Measurements from ENCODE around the gene GPM6B. TPM values are rescaled to one million over a fixed set of nuclear protein-coding genes. Genes with fewer than 3 reads are reported as not detected.

GPM6B gene
- total and polyA plus RNA-seq, 2 donors, result 1.7 to 2.3 TPM

- Histone ChIP-seq H3K4me3 (ENCODE audit: low read length in 2 of 2) (no peak overlapping the region), H3K27ac (ENCODE audit: low read depth in 1 of 2, low read length in 1 of 2) (no peak overlapping the region), H3K4me1 (ENCODE audit: control insufficient read depth in 2 of 2, insufficient read depth in 2 of 2, low read length in 2 of 2) (no peaks in the 10 kb centered on the region), H3K27me3 (ENCODE audit: control insufficient read depth in 2 of 2, insufficient read depth in 1 of 2, low read length in 1 of 2) (no peaks in the 10 kb centered on the region), H3K9me3 (ENCODE audit: control insufficient read depth in 2 of 2, insufficient read depth in 1 of 2, low read length in 1 of 2) (no peaks in the 10 kb centered on the region), H3K36me3 (ENCODE audit: control insufficient read depth in 2 of 2, insufficient read depth in 2 of 2, low read length in 1 of 2) (no peaks in the 10 kb centered on the region)
- no peak for DNase-seq (ENCODE audit: low read depth in 6 of 9, low spot score in 9 of 9)
- 98% methylated on average over 9 of the region's 9 CpGs for WGBS
These were observed 10.6 kb upstream of the GPM6B start for GRCh38 chrX:13827298-13828090.

DNA sequence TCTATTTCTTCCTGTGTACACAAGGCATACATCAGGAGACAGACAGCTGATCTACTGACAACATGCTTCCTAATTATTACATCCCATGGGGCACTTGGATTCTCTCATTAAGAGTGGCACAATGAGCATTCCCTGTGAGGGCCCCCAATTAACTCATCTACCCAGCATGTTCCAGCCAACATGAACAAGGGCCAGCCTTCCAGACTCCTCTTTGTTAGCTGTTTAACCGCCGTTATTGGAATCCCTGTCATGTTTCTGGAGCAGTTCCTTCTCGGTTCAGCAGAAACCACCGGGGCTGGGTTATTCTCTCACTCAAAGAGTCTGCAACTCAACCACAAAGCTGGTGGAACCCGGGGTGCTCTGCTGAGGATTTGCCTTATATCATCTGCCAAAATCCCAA, 9.9 kb upstream of the GPM6B start:
- WGBS, result 94% methylated on average over 5 of the region's 5 CpGs
- H3K9me3 ChIP-seq (ENCODE audit: control insufficient read depth in 2 of 2, insufficient read depth in 1 of 2, low read length in 1 of 2), result no peaks in the 10 kb centered on the region
- no peak overlapping the region for H3K27ac ChIP-seq (ENCODE audit: low read depth in 1 of 2, low read length in 1 of 2)
- no peak overlapping the region for H3K4me3 ChIP-seq (ENCODE audit: low read length in 2 of 2)
- DNase-seq (ENCODE audit: low read depth in 6 of 9, low spot score in 9 of 9), result no peak
- H3K4me1 ChIP-seq (ENCODE audit: control insufficient read depth in 2 of 2, insufficient read depth in 2 of 2, low read length in 2 of 2), result no peaks in the 10 kb centered on the region
- no peaks in the 10 kb centered on the region for H3K36me3 ChIP-seq (ENCODE audit: control insufficient read depth in 2 of 2, insufficient read depth in 2 of 2, low read length in 1 of 2)
- no peaks in the 10 kb centered on the region for H3K27me3 ChIP-seq (ENCODE audit: control insufficient read depth in 2 of 2, insufficient read depth in 1 of 2, low read length in 1 of 2)

- WGBS, result 87% methylated on average over 6 of the region's 6 CpGs
- DNase-seq (ENCODE audit: low read depth in 6 of 9, low spot score in 9 of 9), result no peak
These were observed 8.4 kb upstream of the GPM6B start for GRCh38 chrX:13825178-13825762.

DNA sequence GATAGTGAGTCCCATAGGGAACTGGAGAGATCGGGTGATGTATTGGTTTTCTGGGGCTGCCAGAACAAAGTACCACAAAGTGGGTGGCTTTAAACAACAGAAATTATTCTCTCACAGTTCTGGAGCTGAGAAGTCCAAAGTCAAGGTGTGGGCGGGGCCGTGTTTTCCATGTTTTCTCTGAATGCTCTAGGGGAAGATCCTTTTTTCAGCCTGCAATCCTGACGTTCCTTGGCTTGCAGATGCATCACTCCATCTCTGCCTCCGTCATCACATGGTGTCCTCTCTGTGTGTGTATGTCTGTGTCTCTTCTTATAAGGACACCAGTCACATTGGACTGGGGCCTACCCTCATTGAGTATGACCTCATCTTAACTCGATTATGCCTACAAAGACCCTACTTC, 7.9 kb upstream of the GPM6B start:
- H3K27me3 ChIP-seq (ENCODE audit: control insufficient read depth in 2 of 2, insufficient read depth in 1 of 2, low read length in 1 of 2), result no peaks in the 10 kb centered on the region
- no peaks in the 10 kb centered on the region for H3K9me3 ChIP-seq (ENCODE audit: control insufficient read depth in 2 of 2, insufficient read depth in 1 of 2, low read length in 1 of 2)
- DNase-seq (ENCODE audit: low read depth in 6 of 9, low spot score in 9 of 9), result no peak
- H3K36me3 ChIP-seq (ENCODE audit: control insufficient read depth in 2 of 2, insufficient read depth in 2 of 2, low read length in 1 of 2), result no peaks in the 10 kb centered on the region
- H3K27ac ChIP-seq (ENCODE audit: low read depth in 1 of 2, low read length in 1 of 2), result no peak overlapping the region
- H3K4me1 ChIP-seq (ENCODE audit: control insufficient read depth in 2 of 2, insufficient read depth in 2 of 2, low read length in 2 of 2), result no peaks in the 10 kb centered on the region
- 97% methylated on average over 6 of the region's 6 CpGs for WGBS
- no peak overlapping the region for H3K4me3 ChIP-seq (ENCODE audit: low read length in 2 of 2)

More at GRCh38 chrX:13825178-13825762, 8.4 kb upstream of the GPM6B start:
- Histone ChIP-seq H3K27ac (ENCODE audit: low read depth in 1 of 2, low read length in 1 of 2) (no peak overlapping the region), H3K27me3 (ENCODE audit: control insufficient read depth in 2 of 2, insufficient read depth in 1 of 2, low read length in 1 of 2) (no peaks in the 10 kb centered on the region), H3K36me3 (ENCODE audit: control insufficient read depth in 2 of 2, insufficient read depth in 2 of 2, low read length in 1 of 2) (no peaks in the 10 kb centered on the region), H3K9me3 (ENCODE audit: control insufficient read depth in 2 of 2, insufficient read depth in 1 of 2, low read length in 1 of 2) (no peaks in the 10 kb centered on the region), H3K4me1 (ENCODE audit: control insufficient read depth in 2 of 2, insufficient read depth in 2 of 2, low read length in 2 of 2) (no peaks in the 10 kb centered on the region), H3K4me3 (ENCODE audit: low read length in 2 of 2) (no peak overlapping the region)

DNA sequence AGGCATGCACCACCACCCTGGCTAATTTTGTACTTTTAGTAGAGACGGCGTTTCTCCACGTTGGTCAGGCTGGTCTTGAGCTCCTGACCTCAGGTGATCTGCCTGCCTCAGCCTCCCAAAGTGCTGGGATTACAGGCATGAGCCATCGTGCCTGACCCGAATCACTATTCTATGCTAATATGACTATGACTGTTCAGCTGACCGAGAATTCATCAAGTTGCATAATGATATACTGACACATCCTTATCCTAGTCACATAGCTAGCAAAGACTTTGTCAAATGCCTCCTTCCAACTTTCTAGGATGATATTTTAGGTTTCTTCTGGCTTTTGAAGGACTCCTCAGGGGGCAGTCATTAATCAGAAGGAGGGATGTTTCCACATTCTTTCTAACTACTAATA, 4.8 kb upstream of the GPM6B start:
- no peaks in the 10 kb centered on the region for H3K9me3 ChIP-seq (ENCODE audit: control insufficient read depth in 2 of 2, insufficient read depth in 1 of 2, low read length in 1 of 2)
- H3K4me1 ChIP-seq (ENCODE audit: control insufficient read depth in 2 of 2, insufficient read depth in 2 of 2, low read length in 2 of 2), result no peaks in the 10 kb centered on the region
- no peak overlapping the region for H3K27ac ChIP-seq (ENCODE audit: low read depth in 1 of 2, low read length in 1 of 2)
- no peak overlapping the region for H3K4me3 ChIP-seq (ENCODE audit: low read length in 2 of 2)
- no peaks in the 10 kb centered on the region for H3K36me3 ChIP-seq (ENCODE audit: control insufficient read depth in 2 of 2, insufficient read depth in 2 of 2, low read length in 1 of 2)
- no peaks in the 10 kb centered on the region for H3K27me3 ChIP-seq (ENCODE audit: control insufficient read depth in 2 of 2, insufficient read depth in 1 of 2, low read length in 1 of 2)
- DNase-seq (ENCODE audit: low read depth in 6 of 9, low spot score in 9 of 9), result no peak
- WGBS, result 82% methylated on average over 6 of the region's 6 CpGs

DNA sequence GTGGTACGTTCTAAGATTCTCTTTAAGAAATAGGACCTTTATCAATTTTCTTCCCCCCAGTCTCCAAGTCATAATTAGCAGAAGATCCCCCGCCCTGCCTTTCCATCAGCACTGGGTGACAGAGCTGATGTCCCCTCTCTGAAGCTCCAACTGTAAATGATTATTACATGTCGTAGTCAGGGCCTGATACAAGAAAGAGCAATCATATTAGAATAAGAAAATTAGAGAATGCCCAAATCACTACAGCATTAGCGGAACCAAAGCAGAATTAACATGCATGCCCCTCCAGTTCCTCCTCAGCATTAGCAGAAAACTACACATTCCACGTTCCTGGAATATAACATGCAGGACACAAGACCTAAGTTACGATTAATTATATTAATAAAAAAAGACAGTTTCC, 717 bp downstream of the GPM6B start:
- Histone ChIP-seq H3K36me3 (ENCODE audit: control insufficient read depth in 2 of 2, insufficient read depth in 2 of 2, low read length in 1 of 2) (no peaks in the 10 kb centered on the region), H3K4me3 (ENCODE audit: low read length in 2 of 2) (no peak overlapping the region), H3K9me3 (ENCODE audit: control insufficient read depth in 2 of 2, insufficient read depth in 1 of 2, low read length in 1 of 2) (no peaks in the 10 kb centered on the region), H3K4me1 (ENCODE audit: control insufficient read depth in 2 of 2, insufficient read depth in 2 of 2, low read length in 2 of 2) (no peaks in the 10 kb centered on the region), H3K27me3 (ENCODE audit: control insufficient read depth in 2 of 2, insufficient read depth in 1 of 2, low read length in 1 of 2) (no peaks in the 10 kb centered on the region), H3K27ac (ENCODE audit: low read depth in 1 of 2, low read length in 1 of 2) (no peak overlapping the region)
- DNase-seq (ENCODE audit: low read depth in 6 of 9, low spot score in 9 of 9), result no peak
- 95% methylated on average over 6 of the region's 6 CpGs for WGBS

GRCh38 chrX:13815664-13816063, 1.2 kb downstream of the GPM6B start:
- H3K4me3 ChIP-seq (ENCODE audit: low read length in 2 of 2), result no peak overlapping the region
- WGBS, result 96% methylated on average over 7 of the region's 7 CpGs
- no peaks in the 10 kb centered on the region for H3K9me3 ChIP-seq (ENCODE audit: control insufficient read depth in 2 of 2, insufficient read depth in 1 of 2, low read length in 1 of 2)
- no peak overlapping the region for H3K27ac ChIP-seq (ENCODE audit: low read depth in 1 of 2, low read length in 1 of 2)
- no peak for DNase-seq (ENCODE audit: low read depth in 6 of 9, low spot score in 9 of 9)
- H3K27me3 ChIP-seq (ENCODE audit: control insufficient read depth in 2 of 2, insufficient read depth in 1 of 2, low read length in 1 of 2), result no peaks in the 10 kb centered on the region
- no peaks in the 10 kb centered on the region for H3K4me1 ChIP-seq (ENCODE audit: control insufficient read depth in 2 of 2, insufficient read depth in 2 of 2, low read length in 2 of 2)
- H3K36me3 ChIP-seq (ENCODE audit: control insufficient read depth in 2 of 2, insufficient read depth in 2 of 2, low read length in 1 of 2), result no peaks in the 10 kb centered on the region

DNA sequence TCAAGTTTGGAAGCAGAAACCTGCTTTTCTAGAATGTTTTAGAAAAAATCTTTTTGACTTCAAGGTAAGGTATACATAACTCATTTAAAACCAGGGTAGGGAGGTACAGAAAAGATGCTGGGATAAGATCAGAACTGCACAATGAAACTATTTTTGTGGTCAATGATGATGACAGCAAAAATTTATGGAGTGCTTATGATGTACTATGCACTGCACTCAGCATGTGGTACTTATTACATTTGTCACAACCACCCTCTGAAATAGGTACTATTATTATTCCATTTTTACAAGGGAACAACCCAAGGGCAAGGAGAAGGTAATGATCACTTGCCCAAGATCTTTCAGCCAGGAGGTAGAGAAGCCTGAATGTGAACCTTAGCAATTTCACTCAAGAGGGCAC, 8.0 kb downstream of the GPM6B start:
- Histone ChIP-seq H3K4me1 (ENCODE audit: control insufficient read depth in 2 of 2, insufficient read depth in 2 of 2, low read length in 2 of 2) (no peaks in the 10 kb centered on the region), H3K4me3 (ENCODE audit: low read length in 2 of 2) (no peak overlapping the region), H3K36me3 (ENCODE audit: control insufficient read depth in 2 of 2, insufficient read depth in 2 of 2, low read length in 1 of 2) (no peaks in the 10 kb centered on the region), H3K27ac (ENCODE audit: low read depth in 1 of 2, low read length in 1 of 2) (no peak overlapping the region), H3K27me3 (ENCODE audit: control insufficient read depth in 2 of 2, insufficient read depth in 1 of 2, low read length in 1 of 2) (no peaks in the 10 kb centered on the region), H3K9me3 (ENCODE audit: control insufficient read depth in 2 of 2, insufficient read depth in 1 of 2, low read length in 1 of 2) (no peaks in the 10 kb centered on the region)
- no peak for DNase-seq (ENCODE audit: low read depth in 6 of 9, low spot score in 9 of 9)

- Histone ChIP-seq H3K27me3 (ENCODE audit: control insufficient read depth in 2 of 2, insufficient read depth in 1 of 2, low read length in 1 of 2) (no peaks in the 10 kb centered on the region), H3K4me1 (ENCODE audit: control insufficient read depth in 2 of 2, insufficient read depth in 2 of 2, low read length in 2 of 2) (no peaks in the 10 kb centered on the region), H3K27ac (ENCODE audit: low read depth in 1 of 2, low read length in 1 of 2) (no peak overlapping the region), H3K9me3 (ENCODE audit: control insufficient read depth in 2 of 2, insufficient read depth in 1 of 2, low read length in 1 of 2) (no peaks in the 10 kb centered on the region), H3K36me3 (ENCODE audit: control insufficient read depth in 2 of 2, insufficient read depth in 2 of 2, low read length in 1 of 2) (no peaks in the 10 kb centered on the region), H3K4me3 (ENCODE audit: low read length in 2 of 2) (no peak overlapping the region)
- no peak for DNase-seq (ENCODE audit: low read depth in 6 of 9, low spot score in 9 of 9)
- 91% methylated on average over 4 of the region's 4 CpGs for WGBS
These were observed 8.6 kb downstream of the GPM6B start for GRCh38 chrX:13808293-13808692.
